ENCODE results near the gene PEX14.

DNA sequence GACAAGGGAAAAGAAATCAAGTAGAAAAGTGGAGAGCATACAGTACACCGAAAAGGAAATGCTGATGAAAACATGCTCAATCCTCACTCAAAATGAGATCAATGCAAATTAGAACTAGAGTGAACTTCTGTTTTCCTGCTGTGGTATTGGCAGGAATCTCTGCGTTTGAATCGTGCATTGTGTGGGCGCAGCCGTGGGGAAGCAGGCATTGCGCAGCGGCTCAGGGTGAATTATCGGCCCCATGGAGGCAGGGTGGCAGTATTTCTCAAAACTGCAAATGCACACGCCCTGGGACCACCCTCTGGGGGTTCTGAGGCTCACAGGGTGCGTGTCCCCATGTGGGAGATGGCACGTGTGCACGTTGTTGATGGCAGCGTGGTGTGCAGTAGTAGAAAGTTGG, 140.6 kb downstream of the PEX14 start:
- no peak for TF ChIP-seq POLR2A (IDR thresholded peaks at IDR 0.05)
- no peak for TF ChIP-seq POLR2AphosphoS5 (IDR thresholded peaks at IDR 0.05)
